AG04450 (cell line): ENCODE results near the gene CWC22. TPM values are rescaled to one million over a fixed set of nuclear protein-coding genes. Genes with fewer than 3 reads are reported as not detected.

Experiments used
- CTCF ChIA-PET: fragments of 300-600, 350-600 bp; formaldehyde crosslinking; extraction: SDS; loops from one replicate; lab custom pipeline; 2022; ENCODE audit warnings: antibody characterized with exemption, inconsistent platforms; lab: Charles Lee
- POLR2A ChIA-PET: fragments of 350-600 bp; formaldehyde crosslinking; extraction: SDS; loops from one replicate; lab custom pipeline; 2021; ENCODE audit warnings: antibody characterized with exemption, inconsistent platforms; lab: Yijun Ruan, JAX
- DNase-seq: peaks from one replicate; pipeline ENCODE4 v3.0.0-alpha.2; 2011; ENCODE audit warnings: low read depth, low spot score
- H3K27ac ChIP-seq: one replicate; pipeline ENCODE4 v1.5.1; 2012; ENCODE audit warnings: low read depth, low read length, control low read depth
- H3K27me3 ChIP-seq: one replicate; pipeline ENCODE4 v1.6.0; 2012; ENCODE audit warnings: low read length; ENCODE audit not compliant: control insufficient read depth, insufficient read depth
- H3K4me3 ChIP-seq: 2 replicates; pipeline ENCODE4 v1.5.1; 2011; ENCODE audit warnings: mild to moderate bottlenecking, low read depth, low read length, control low read depth
- H3K9me3 ChIP-seq: 2 replicates; pipeline ENCODE4 v1.5.1; 2012; ENCODE audit warnings: low read length; ENCODE audit not compliant: control insufficient read depth, insufficient read depth
- CTCF ChIP-seq: IDR thresholded peaks from 2 replicates; pipeline ENCODE4 v1.5.1; 2011; ENCODE audit warnings: low read depth, low read length, control low read depth, inconsistent platforms
- polyA plus RNA-seq: library from polyadenylated mRNA; depleted of rRNA; stranded (reverse); fragments of >200 nt; gene quantifications from 2 replicates; pipeline ENCODE4 v1.2.3, GENCODE V29; 2011

Gene CWC22
- polyA plus RNA-seq, 1 experiment, result 6.0 TPM

GRCh38 chr2:179987916-179988315, 19.2 kb downstream of the CWC22 start:
- DNase-seq, result no peak
- POLR2A ChIA-PET, result no interaction called here
- CTCF ChIA-PET, result no interaction called here
- no peak overlapping the region for H3K27ac ChIP-seq
- TF ChIP-seq CTCF, result no peak
- no peak overlapping the region for H3K4me3 ChIP-seq
- no peaks in the 10 kb centered on the region for H3K27me3 ChIP-seq
- no peaks in the 10 kb centered on the region for H3K9me3 ChIP-seq

GRCh38 chr2:179985163-179985820, 21.8 kb downstream of the CWC22 start:
- Histone ChIP-seq H3K9me3 (no peaks in the 10 kb centered on the region), H3K27me3 (no peaks in the 10 kb centered on the region), H3K27ac (no peak overlapping the region), H3K4me3 (no peak overlapping the region)
- CTCF ChIA-PET, result interaction anchor here (1.8 kb wide), 1 partner anchor 92 kb away, joined by 4 read pairs; no protein-coding TSS in a partner anchor
- POLR2A ChIA-PET, result no interaction called here
- DNase-seq, result no peak
- no peak for TF ChIP-seq CTCF

- CTCF ChIA-PET, result interaction anchor here (1.6 to 1.8 kb wide), 2 partner anchors 18 to 94 kb away, joined by 4 to 5 read pairs; no protein-coding TSS in a partner anchor
- POLR2A ChIA-PET, result no interaction called here
- TF ChIP-seq CTCF, result no peak
- Histone ChIP-seq H3K27me3 (no peaks in the 10 kb centered on the region), H3K4me3 (no peak overlapping the region), H3K27ac (no peak overlapping the region), H3K9me3 (no peaks in the 10 kb centered on the region)
- no peak for DNase-seq
Observed at GRCh38 chr2:179983250-179983932, 23.7 kb downstream of the CWC22 start.

GRCh38 chr2:179981085-179981484, 26.0 kb downstream of the CWC22 start:
- H3K27me3 ChIP-seq, result no peaks in the 10 kb centered on the region
- TF ChIP-seq CTCF, result no peak
- H3K9me3 ChIP-seq, result no peaks in the 10 kb centered on the region
- no peak overlapping the region for H3K4me3 ChIP-seq
- H3K27ac ChIP-seq, result no peak overlapping the region
- ChIA-PET POLR2A (no interaction called here), CTCF (interaction anchor here (1.0 kb wide), 1 partner anchor 96 kb away, joined by 3 read pairs; no protein-coding TSS in a partner anchor)
- DNase-seq, result peak; percentile 7

- ChIA-PET CTCF (no interaction called here), POLR2A (no interaction called here)
- H3K4me3 ChIP-seq, result no peak overlapping the region
- no peak overlapping the region for H3K27ac ChIP-seq
- no peaks in the 10 kb centered on the region for H3K27me3 ChIP-seq
- no peaks in the 10 kb centered on the region for H3K9me3 ChIP-seq
- DNase-seq, result no peak
- TF ChIP-seq CTCF, result no peak
Observed at GRCh38 chr2:179974761-179975160, 32.3 kb downstream of the CWC22 start.
